PC-9 (cell line): ENCODE data around the gene SLC43A1. TPM values are rescaled to one million over a fixed set of nuclear protein-coding genes. Genes with fewer than 3 reads are reported as not detected.

Experiments used
- BruUV-seq: library from RNA; stranded (reverse); fragments of 400-500 nt; replicated peaks from 2 replicates; lab custom pipeline; 2021; lab: Mats Ljungman, UMichigan
- CTCF ChIA-PET: fragments of 300-600 bp; sonication (Branson Sonifier 250); formaldehyde crosslinking; loops from one replicate; lab custom pipeline; 2022; ENCODE audit warnings: antibody characterized with exemption; lab: Charles Lee
- POLR2A ChIA-PET: fragments of 300-600 bp; sonication (Branson Sonifier 250); formaldehyde crosslinking; loops from one replicate; lab custom pipeline; 2022; ENCODE audit warnings: antibody characterized with exemption; ENCODE audit not compliant: unreplicated experiment; lab: Charles Lee
- DNase-seq, 2 experiments: peaks; one replicate each; pipeline versions ENCODE4 v3.0.0 to v3.0.0-alpha.2; 2015 to 2022; ENCODE audit warnings: mixed read lengths in 1 of 2
- H2AFZ ChIP-seq: fragments of 200-600 bp; sonication (generic); 2 replicates; pipeline ENCODE4 v1.8.1; 2017; ENCODE audit warnings: antibody characterized with exemption
- H3F3A ChIP-seq: fragments of 200-600 bp; sonication (generic); 2 replicates; pipeline ENCODE4 v1.8.1; 2017; ENCODE audit warnings: antibody characterized with exemption, mild to moderate bottlenecking, low read depth; ENCODE audit not compliant: insufficient read depth
- H3K27ac ChIP-seq: fragments of 200-600 bp; sonication (generic); 2 replicates; pipeline ENCODE4 v1.6.1; 2016; ENCODE audit warnings: mixed run types
- H3K27me3 ChIP-seq: fragments of 200-600 bp; sonication (generic); 2 replicates; pipeline ENCODE4 v1.6.1; 2016; ENCODE audit warnings: low read depth, mixed run types; ENCODE audit not compliant: insufficient read depth
- H3K36me3 ChIP-seq: fragments of 200-600 bp; sonication (generic); 2 replicates; pipeline ENCODE4 v1.6.1; 2016; ENCODE audit warnings: low read depth, mixed run types
- H3K4me1 ChIP-seq: fragments of 200-600 bp; sonication (generic); replicated peaks from 2 replicates; pipeline ENCODE4 v1.6.1; 2016; ENCODE audit warnings: mixed run types; ENCODE audit not compliant: insufficient read depth
- H3K4me2 ChIP-seq: fragments of 200-600 bp; sonication (generic); 2 replicates; pipeline ENCODE4 v1.6.1; 2017; ENCODE audit warnings: mixed run types
- H3K4me3 ChIP-seq: fragments of 200-600 bp; sonication (generic); 2 replicates; pipeline ENCODE4 v1.6.1; 2016; ENCODE audit warnings: mixed run types
- H3K79me2 ChIP-seq: fragments of 200-600 bp; sonication (generic); 2 replicates; pipeline ENCODE4 v1.6.1; 2017; ENCODE audit warnings: low read depth, mixed run types
- H3K9me2 ChIP-seq: fragments of 200-600 bp; sonication (generic); 2 replicates; pipeline ENCODE4 v1.8.1; 2017; ENCODE audit warnings: mild to moderate bottlenecking; ENCODE audit not compliant: insufficient read depth
- H3K9me3 ChIP-seq: fragments of 200-600 bp; sonication (generic); 2 replicates; pipeline ENCODE4 v1.8.1; 2016; ENCODE audit warnings: low read depth; ENCODE audit not compliant: insufficient read depth
- H4K20me1 ChIP-seq: fragments of 200-600 bp; sonication (generic); 2 replicates; pipeline ENCODE4 v1.8.1; 2017; ENCODE audit not compliant: insufficient read depth
- CTCF ChIP-seq: fragments of 200-600 bp; sonication (generic); conservative IDR thresholded peaks from 2 replicates; pipeline ENCODE4 v1.6.1; 2017; ENCODE audit warnings: mixed run types, antibody characterized with exemption, mild to moderate bottlenecking, moderate library complexity
- EZH2 ChIP-seq: fragments of 200-600 bp; sonication (generic); IDR thresholded peaks from 2 replicates; pipeline ENCODE4 v1.8.0; 2017; ENCODE audit warnings: antibody characterized with exemption, low read depth
- intact Hi-C: fragments of 100-400 bp; cut with micrococcal nuclease; formaldehyde crosslinking; loops from one replicate; pipeline ENCODE4 v1.10.0; 2022; ENCODE audit not compliant: unreplicated experiment
- total RNA-seq: library from RNA; stranded (reverse); gene quantifications from 2 replicates; pipeline ENCODE4 v1.2.3, GENCODE V29; 2021

Gene SLC43A1
- total RNA-seq, 1 experiment from 2014 or later, result 4.0 TPM

- CTCF ChIA-PET, result interaction anchor here (0.7 kb wide), 1 partner anchor 180 kb away, joined by 4 read pairs; no protein-coding TSS in a partner anchor
- Histone ChIP-seq H3K79me2 (no peaks in the 10 kb centered on the region), H3K4me3 (no peak overlapping the region), H3K4me1 (no peaks in the 10 kb centered on the region), H3F3A (peaks cover 11% of the 10 kb centered on the region; the same call in 1 of the 2 replicates), H4K20me1 (no peaks in the 10 kb centered on the region), H3K4me2 (no peak overlapping the region), H3K27me3 (peaks cover 17% of the 10 kb centered on the region), H3K9me3 (no peaks in the 10 kb centered on the region), H3K9me2 (no peaks in the 10 kb centered on the region), H2AFZ (no peak overlapping the region), H3K36me3 (no peaks in the 10 kb centered on the region), H3K27ac (no peak overlapping the region)
- intact Hi-C loops, result no loop called here
- no TSS peak for BruUV-seq
- no peak for TF ChIP-seq EZH2
- no peak for TF ChIP-seq CTCF
- POLR2A ChIA-PET, result no interaction called here
- no peak for DNase-seq
Observed at GRCh38 chr11:57487021-57487778, 28.3 kb downstream of the SLC43A1 start.

- Histone ChIP-seq H4K20me1 (no peaks in the 10 kb centered on the region), H3K27ac (no peak overlapping the region), H3K9me3 (no peaks in the 10 kb centered on the region), H3K4me1 (no peaks in the 10 kb centered on the region), H3K27me3 (peaks cover 28% of the 10 kb centered on the region), H3F3A (peaks cover 11% of the 10 kb centered on the region; the same call in 1 of the 2 replicates), H3K4me2 (no peak overlapping the region), H3K4me3 (no peak overlapping the region), H3K79me2 (no peaks in the 10 kb centered on the region), H2AFZ (no peak overlapping the region), H3K9me2 (no peaks in the 10 kb centered on the region), H3K36me3 (no peaks in the 10 kb centered on the region)
- DNase-seq, result no peak
- intact Hi-C loops, result no loop called here
- ChIA-PET CTCF (no interaction called here), POLR2A (no interaction called here)
- BruUV-seq, result no TSS peak
- no peak for TF ChIP-seq CTCF
- TF ChIP-seq EZH2, result no peak
Observed at GRCh38 chr11:57485217-57485990, 30.1 kb downstream of the SLC43A1 start.

GRCh38 chr11:57484141-57484710 is 31.3 kb downstream of the SLC43A1 start:
- intact Hi-C loops, result loop anchor here (5.0 kb wide), 1 partner anchor 137 kb away; no protein-coding TSS in a partner anchor

More at GRCh38 chr11:57484141-57484710, 31.3 kb downstream of the SLC43A1 start:
- no peak overlapping the region for H2AFZ ChIP-seq
- no peak overlapping the region for H3K27ac ChIP-seq
- H3K79me2 ChIP-seq, result no peaks in the 10 kb centered on the region
- no peaks in the 10 kb centered on the region for H3K36me3 ChIP-seq
- no TSS peak for BruUV-seq
- H3K9me2 ChIP-seq, result no peaks in the 10 kb centered on the region
- no peaks in the 10 kb centered on the region for H3K4me1 ChIP-seq
- peaks cover 28% of the 10 kb centered on the region for H3K27me3 ChIP-seq
- CTCF ChIA-PET, result interaction anchor here (0.6 to 3.2 kb wide), 5 partner anchors 9 to 516 kb away, joined by 3 to 31 read pairs (median 3); no protein-coding TSS in a partner anchor
- DNase-seq, result no peak
- POLR2A ChIA-PET, result no interaction called here
- TF ChIP-seq CTCF (no peak), EZH2 (no peak)
- no peaks in the 10 kb centered on the region for H4K20me1 ChIP-seq
- no peak overlapping the region for H3K4me3 ChIP-seq
- no peaks in the 10 kb centered on the region for H3K9me3 ChIP-seq
- no peak overlapping the region for H3K4me2 ChIP-seq
- H3F3A ChIP-seq, result peaks cover 11% of the 10 kb centered on the region; the same call in 1 of the 2 replicates
